ENCODE data around the gene GNS.

Gene GNS

DNA sequence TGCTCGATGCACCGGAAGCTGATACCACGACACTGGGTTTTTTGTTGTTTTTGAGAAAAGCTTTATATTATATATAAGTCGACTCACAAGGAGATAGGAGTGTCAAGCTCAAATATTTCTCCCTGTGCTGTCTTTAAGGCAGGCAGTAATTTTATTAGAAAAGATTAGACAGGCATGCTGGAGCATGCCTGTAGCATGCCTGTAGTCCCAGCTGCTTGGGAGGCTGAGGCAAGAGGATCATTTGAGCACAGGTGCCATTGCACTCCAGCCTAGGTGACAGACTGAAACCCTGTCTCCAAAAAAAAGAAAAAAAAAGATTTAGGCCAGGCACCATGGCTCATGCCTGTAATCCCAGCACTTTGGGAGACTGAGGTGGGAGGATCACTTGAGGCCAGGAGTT lies 51.8 kb downstream of the GNS start:
- no peak overlapping the region for H3K27ac ChIP-seq (ENCODE audit: low read depth in 2 of 2, low read length in 2 of 2)
- H3K4me3 ChIP-seq (ENCODE audit: low read length in 2 of 2): no peak overlapping the region
- H3K27me3 ChIP-seq (ENCODE audit: control insufficient read depth in 2 of 2, insufficient read depth in 2 of 2, low read length in 2 of 2): no peaks in the 10 kb centered on the region
- no peaks in the 10 kb centered on the region for H3K4me1 ChIP-seq (ENCODE audit: control insufficient read depth in 2 of 2, insufficient read depth in 2 of 2, low read length in 2 of 2)
- no peaks in the 10 kb centered on the region for H3K9me3 ChIP-seq (ENCODE audit: control insufficient read depth in 2 of 2, low read length in 2 of 2)
- no peak overlapping the region for H3K9ac ChIP-seq (ENCODE audit: low read depth in 1 of 2, low read length in 2 of 2)
- H3K36me3 ChIP-seq (ENCODE audit: control insufficient read depth in 2 of 2, insufficient read depth in 2 of 2, low read length in 2 of 2): no peaks in the 10 kb centered on the region

DNA sequence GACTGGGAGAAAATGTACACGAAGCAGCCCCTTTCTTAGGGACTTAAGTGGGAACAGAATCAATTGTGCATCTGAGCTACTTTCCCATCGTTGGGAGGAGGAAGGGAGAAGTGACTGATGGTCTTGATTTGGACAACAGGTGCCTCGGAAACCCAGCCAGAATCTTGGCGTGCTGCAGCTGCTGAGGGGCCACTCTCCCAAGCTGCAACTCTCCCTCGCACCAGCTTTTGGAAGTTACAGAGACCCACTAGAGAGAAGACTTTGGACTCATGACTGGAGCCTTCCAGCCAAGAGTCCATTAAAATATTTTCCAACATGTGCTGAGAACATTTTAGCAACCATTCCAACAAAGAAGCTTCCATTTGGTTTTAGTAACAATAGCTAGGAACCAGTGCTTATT lies 52.3 kb downstream of the GNS start:
- no peaks in the 10 kb centered on the region for H3K9me3 ChIP-seq (ENCODE audit: control insufficient read depth in 2 of 2, low read length in 2 of 2)
- no peak overlapping the region for H3K9ac ChIP-seq (ENCODE audit: low read depth in 1 of 2, low read length in 2 of 2)
- no peaks in the 10 kb centered on the region for H3K36me3 ChIP-seq (ENCODE audit: control insufficient read depth in 2 of 2, insufficient read depth in 2 of 2, low read length in 2 of 2)
- H3K27me3 ChIP-seq (ENCODE audit: control insufficient read depth in 2 of 2, insufficient read depth in 2 of 2, low read length in 2 of 2): no peaks in the 10 kb centered on the region
- no peak overlapping the region for H3K27ac ChIP-seq (ENCODE audit: low read depth in 2 of 2, low read length in 2 of 2)
- H3K4me3 ChIP-seq (ENCODE audit: low read length in 2 of 2): no peak overlapping the region
- H3K4me1 ChIP-seq (ENCODE audit: control insufficient read depth in 2 of 2, insufficient read depth in 2 of 2, low read length in 2 of 2): no peaks in the 10 kb centered on the region

DNA sequence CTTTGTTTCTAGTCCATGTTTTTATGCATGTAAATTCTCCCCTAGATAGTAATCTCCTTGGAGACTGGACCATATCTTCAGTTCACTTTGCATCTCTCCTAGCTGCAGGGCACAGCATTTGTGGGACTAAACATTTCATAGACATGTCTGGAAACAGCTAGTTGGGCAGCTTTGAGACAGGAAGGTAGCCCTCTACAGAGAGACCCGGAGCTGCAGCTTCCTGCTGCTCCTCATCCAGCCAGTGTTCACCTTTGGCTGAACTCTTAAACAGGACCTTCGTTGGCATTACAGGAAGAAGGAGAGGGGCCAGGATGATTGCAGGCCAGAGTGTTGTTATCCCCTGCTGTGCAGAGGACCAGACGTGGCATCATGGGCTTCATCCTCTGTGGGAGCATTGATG lies 52.9 kb downstream of the GNS start:
- Histone ChIP-seq H3K4me3 (ENCODE audit: low read length in 2 of 2) (no peak overlapping the region), H3K27me3 (ENCODE audit: control insufficient read depth in 2 of 2, insufficient read depth in 2 of 2, low read length in 2 of 2) (no peaks in the 10 kb centered on the region), H3K4me1 (ENCODE audit: control insufficient read depth in 2 of 2, insufficient read depth in 2 of 2, low read length in 2 of 2) (no peaks in the 10 kb centered on the region), H3K9ac (ENCODE audit: low read depth in 1 of 2, low read length in 2 of 2) (no peak overlapping the region), H3K27ac (ENCODE audit: low read depth in 2 of 2, low read length in 2 of 2) (no peak overlapping the region), H3K9me3 (ENCODE audit: control insufficient read depth in 2 of 2, low read length in 2 of 2) (no peaks in the 10 kb centered on the region), H3K36me3 (ENCODE audit: control insufficient read depth in 2 of 2, insufficient read depth in 2 of 2, low read length in 2 of 2) (peaks cover 0 to 1% of the 10 kb centered on the region in 2 donors)

DNA sequence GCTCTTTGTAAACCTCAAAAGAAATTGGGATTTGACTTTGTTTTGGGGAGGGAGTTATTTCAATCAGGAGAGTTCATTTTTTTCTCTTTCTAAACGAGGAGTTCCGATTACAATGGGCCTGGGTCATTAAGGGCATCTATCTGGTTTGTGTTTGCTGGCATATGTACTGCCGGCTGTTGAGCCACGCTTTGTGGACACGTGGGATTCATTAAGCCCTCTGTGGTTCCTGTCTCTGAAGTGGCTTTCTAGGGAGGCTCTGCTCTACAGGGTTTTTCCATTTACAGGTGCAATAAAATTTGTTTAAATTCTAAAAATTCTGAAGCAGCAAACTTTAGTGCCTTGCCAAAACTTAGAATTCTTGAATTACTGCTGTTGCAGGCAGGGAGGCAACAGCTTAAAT lies 57.9 kb downstream of the GNS start:
- Histone ChIP-seq H3K9me3 (ENCODE audit: control insufficient read depth in 2 of 2, low read length in 2 of 2) (no peaks in the 10 kb centered on the region), H3K27ac (ENCODE audit: low read depth in 2 of 2, low read length in 2 of 2) (no peak overlapping the region)

DNA sequence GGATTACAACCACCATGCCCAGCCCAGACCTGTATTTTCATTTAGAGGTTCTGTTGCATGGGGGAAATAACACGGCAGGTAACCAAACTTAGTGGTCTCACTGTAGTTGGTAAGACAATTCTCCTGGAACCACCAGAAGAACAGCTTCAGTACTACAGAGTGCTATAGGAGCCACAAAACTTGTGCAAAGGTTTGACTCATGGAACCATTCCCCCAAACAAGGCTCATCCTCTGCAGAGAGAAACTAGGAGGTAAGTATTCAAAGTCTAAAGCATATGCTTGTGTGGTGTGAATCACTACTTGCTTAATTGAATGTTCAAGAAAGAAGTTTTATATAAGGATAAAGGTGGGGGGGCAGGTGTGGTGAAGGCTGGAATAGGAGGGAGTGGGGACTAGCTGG lies 58.7 kb downstream of the GNS start:
- H3K9ac ChIP-seq (ENCODE audit: low read depth in 1 of 2, low read length in 2 of 2): no peak overlapping the region
- no peaks in the 10 kb centered on the region for H3K27me3 ChIP-seq (ENCODE audit: control insufficient read depth in 2 of 2, insufficient read depth in 2 of 2, low read length in 2 of 2)
- no peak overlapping the region for H3K4me3 ChIP-seq (ENCODE audit: low read length in 2 of 2)
- H3K27ac ChIP-seq (ENCODE audit: low read depth in 2 of 2, low read length in 2 of 2): no peak overlapping the region
- no peaks in the 10 kb centered on the region for H3K9me3 ChIP-seq (ENCODE audit: control insufficient read depth in 2 of 2, low read length in 2 of 2)
- peaks cover 0 to 4% of the 10 kb centered on the region in 2 donors for H3K4me1 ChIP-seq (ENCODE audit: control insufficient read depth in 2 of 2, insufficient read depth in 2 of 2, low read length in 2 of 2)
- peaks cover 4 to 5% of the 10 kb centered on the region in 2 donors for H3K36me3 ChIP-seq (ENCODE audit: control insufficient read depth in 2 of 2, insufficient read depth in 2 of 2, low read length in 2 of 2)

More for the DNA sequence above, 57.9 kb downstream of the GNS start:
- H3K9ac ChIP-seq (ENCODE audit: low read depth in 1 of 2, low read length in 2 of 2): no peak overlapping the region
- peaks cover 3 to 4% of the 10 kb centered on the region in 2 donors for H3K36me3 ChIP-seq (ENCODE audit: control insufficient read depth in 2 of 2, insufficient read depth in 2 of 2, low read length in 2 of 2)
- no peak overlapping the region for H3K4me3 ChIP-seq (ENCODE audit: low read length in 2 of 2)
- peaks cover 0 to under 1% of the 10 kb centered on the region in 2 donors for H3K4me1 ChIP-seq (ENCODE audit: control insufficient read depth in 2 of 2, insufficient read depth in 2 of 2, low read length in 2 of 2)
- H3K27me3 ChIP-seq (ENCODE audit: control insufficient read depth in 2 of 2, insufficient read depth in 2 of 2, low read length in 2 of 2): no peaks in the 10 kb centered on the region

DNA sequence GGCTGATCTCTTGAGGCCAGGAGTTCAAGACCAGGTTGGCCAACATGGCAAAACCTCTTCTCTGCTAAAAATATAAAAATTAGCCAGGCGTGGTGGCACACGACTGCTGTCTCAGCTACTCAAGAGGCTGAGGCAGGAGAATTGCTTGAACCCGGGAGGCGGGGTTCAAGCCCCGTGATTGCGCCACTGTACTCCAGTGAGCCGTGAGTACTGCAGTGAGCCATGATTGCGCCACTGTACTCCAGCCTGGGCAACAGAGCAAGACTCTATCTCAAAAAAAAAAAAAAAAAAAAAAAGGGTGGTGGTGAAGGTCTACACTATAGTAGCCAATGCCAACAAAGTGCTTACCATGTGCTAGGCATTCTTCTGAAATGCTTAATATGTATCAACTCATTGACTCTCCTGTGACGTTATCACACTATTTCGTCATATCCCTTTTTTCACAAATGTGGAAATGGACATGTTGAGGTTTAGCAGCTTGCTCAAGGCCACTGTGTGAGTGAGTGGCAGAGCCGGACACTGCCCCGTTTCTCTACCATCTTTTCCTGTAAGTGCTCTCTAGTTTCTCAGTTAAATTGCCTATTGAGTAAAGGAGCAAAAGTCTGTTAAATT lies 59.6 kb downstream of the GNS start:
- Histone ChIP-seq H3K36me3 (ENCODE audit: control insufficient read depth in 2 of 2, insufficient read depth in 2 of 2, low read length in 2 of 2) (peaks cover 8 to 12% of the 10 kb centered on the region in 2 donors), H3K27ac (ENCODE audit: low read depth in 2 of 2, low read length in 2 of 2) (no peak overlapping the region), H3K4me3 (ENCODE audit: low read length in 2 of 2) (no peak overlapping the region), H3K4me1 (ENCODE audit: control insufficient read depth in 2 of 2, insufficient read depth in 2 of 2, low read length in 2 of 2) (peaks cover 0 to 4% of the 10 kb centered on the region in 2 donors), H3K9me3 (ENCODE audit: control insufficient read depth in 2 of 2, low read length in 2 of 2) (no peaks in the 10 kb centered on the region), H3K27me3 (ENCODE audit: control insufficient read depth in 2 of 2, insufficient read depth in 2 of 2, low read length in 2 of 2) (no peaks in the 10 kb centered on the region), H3K9ac (ENCODE audit: low read depth in 1 of 2, low read length in 2 of 2) (no peak overlapping the region)

DNA sequence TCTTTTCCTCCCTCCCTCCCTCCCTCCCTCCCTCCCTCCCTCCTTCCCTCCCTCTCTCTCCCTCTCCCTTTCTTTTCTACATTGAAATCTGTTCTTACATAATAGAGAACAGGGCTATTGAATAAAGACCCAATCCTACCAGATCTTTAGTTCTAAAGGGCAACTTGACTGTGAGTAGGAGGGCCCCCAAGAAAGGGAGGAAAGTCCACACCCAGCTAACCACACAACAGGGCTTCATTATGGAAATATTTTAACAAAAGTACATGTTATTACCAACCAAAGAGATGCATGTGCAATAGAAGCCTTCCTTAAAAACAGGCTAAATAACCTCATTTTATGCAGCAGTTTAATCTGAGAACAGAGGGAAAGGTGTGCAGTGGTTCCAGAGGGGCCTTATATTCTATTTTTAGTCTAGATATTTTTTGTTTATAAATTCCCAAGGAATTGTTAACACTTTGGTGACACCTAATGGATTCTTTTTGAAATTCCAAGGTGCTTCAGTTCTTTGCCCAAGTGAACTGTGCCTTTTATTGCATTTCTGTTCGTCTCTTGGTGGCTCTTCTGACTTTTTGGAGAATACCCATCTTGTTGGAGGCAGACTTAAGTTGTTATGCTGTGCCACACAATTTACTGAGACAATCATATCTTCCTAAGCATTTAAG lies 63.0 kb downstream of the GNS start:
- H3K4me3 ChIP-seq (ENCODE audit: low read length in 2 of 2): no peak overlapping the region
- H3K9ac ChIP-seq (ENCODE audit: low read depth in 1 of 2, low read length in 2 of 2): no peak overlapping the region
- peaks cover 0 to 4% of the 10 kb centered on the region in 2 donors for H3K4me1 ChIP-seq (ENCODE audit: control insufficient read depth in 2 of 2, insufficient read depth in 2 of 2, low read length in 2 of 2)
- no peaks in the 10 kb centered on the region for H3K9me3 ChIP-seq (ENCODE audit: control insufficient read depth in 2 of 2, low read length in 2 of 2)
- H3K27ac ChIP-seq (ENCODE audit: low read depth in 2 of 2, low read length in 2 of 2): no peak overlapping the region
- no peaks in the 10 kb centered on the region for H3K27me3 ChIP-seq (ENCODE audit: control insufficient read depth in 2 of 2, insufficient read depth in 2 of 2, low read length in 2 of 2)
- peaks cover 9 to 18% of the 10 kb centered on the region in 2 donors for H3K36me3 ChIP-seq (ENCODE audit: control insufficient read depth in 2 of 2, insufficient read depth in 2 of 2, low read length in 2 of 2)

DNA sequence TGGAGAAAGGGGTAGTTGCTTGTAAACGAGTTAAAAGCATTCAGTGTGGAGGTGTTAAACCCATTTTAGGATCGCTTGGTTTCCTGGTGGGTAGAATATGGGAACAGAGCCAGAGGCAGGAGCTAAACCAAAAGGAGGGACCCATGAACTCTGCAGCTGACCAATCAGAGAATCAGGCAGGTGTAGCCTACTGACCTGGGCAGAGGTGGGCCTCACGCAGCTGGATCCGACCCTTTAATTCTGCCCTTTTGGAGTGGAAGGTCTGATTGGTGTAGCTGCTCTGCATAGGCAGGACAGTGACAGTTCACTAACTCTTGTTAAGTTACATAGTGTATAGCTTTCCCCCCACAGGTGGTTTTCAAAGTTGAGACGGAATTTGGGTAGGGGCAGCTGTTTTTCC lies 63.7 kb downstream of the GNS start:
- Histone ChIP-seq H3K9ac (ENCODE audit: low read depth in 1 of 2, low read length in 2 of 2) (no peak overlapping the region), H3K4me3 (ENCODE audit: low read length in 2 of 2) (no peak overlapping the region), H3K27me3 (ENCODE audit: control insufficient read depth in 2 of 2, insufficient read depth in 2 of 2, low read length in 2 of 2) (no peaks in the 10 kb centered on the region), H3K9me3 (ENCODE audit: control insufficient read depth in 2 of 2, low read length in 2 of 2) (no peaks in the 10 kb centered on the region), H3K36me3 (ENCODE audit: control insufficient read depth in 2 of 2, insufficient read depth in 2 of 2, low read length in 2 of 2) (peaks cover 7 to 18% of the 10 kb centered on the region in 2 donors), H3K27ac (ENCODE audit: low read depth in 2 of 2, low read length in 2 of 2) (no peak overlapping the region), H3K4me1 (ENCODE audit: control insufficient read depth in 2 of 2, insufficient read depth in 2 of 2, low read length in 2 of 2) (peaks cover 0 to 4% of the 10 kb centered on the region in 2 donors)

DNA sequence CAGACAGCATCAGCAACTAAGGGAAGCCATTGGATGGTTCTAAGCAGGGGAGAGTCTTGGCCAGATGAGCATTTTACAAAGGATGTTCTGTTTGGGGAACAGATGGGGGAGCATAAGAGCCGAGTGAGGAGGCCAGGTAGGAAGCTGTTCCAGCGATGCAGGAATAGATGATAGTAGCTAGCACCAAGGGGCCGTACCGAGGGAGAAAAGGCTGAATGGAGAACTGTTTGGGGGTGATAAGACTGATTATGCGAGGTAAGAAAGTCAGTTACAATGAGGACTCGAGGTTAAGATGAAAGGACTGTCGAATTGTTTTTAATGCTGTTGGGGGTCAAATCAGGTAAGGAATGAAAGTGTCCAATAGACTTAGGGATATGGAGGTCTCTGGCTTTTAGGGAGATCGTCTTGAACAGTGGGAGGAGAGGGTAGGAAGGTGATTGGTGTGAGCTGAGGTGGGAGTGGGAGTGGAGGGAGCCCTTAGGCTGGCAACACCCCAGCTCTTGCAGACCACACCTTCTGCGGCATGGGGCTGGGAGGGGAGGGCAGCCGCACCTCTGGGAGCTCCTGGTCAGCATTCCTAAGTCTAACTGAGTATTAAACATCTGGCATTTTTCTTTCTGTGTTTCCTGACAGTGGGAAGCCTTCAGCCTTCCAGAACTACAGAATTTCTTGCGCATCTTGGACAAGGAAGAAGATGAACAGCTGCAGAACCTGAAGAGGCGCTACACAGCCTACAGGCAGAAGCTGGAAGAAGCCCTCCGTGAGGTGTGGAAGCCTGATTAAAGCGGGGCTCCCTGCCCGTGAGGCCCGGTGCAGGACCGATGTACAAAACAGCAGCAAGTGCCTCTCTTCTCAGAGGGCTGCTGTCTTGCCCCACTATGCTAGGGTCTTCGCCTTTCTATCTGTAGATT lies 64.8 kb downstream of the GNS start:
- peaks cover 7 to 18% of the 10 kb centered on the region in 2 donors for H3K36me3 ChIP-seq (ENCODE audit: control insufficient read depth in 2 of 2, insufficient read depth in 2 of 2, low read length in 2 of 2)
- H3K9ac ChIP-seq (ENCODE audit: low read depth in 1 of 2, low read length in 2 of 2): no peak overlapping the region
- no peaks in the 10 kb centered on the region for H3K27me3 ChIP-seq (ENCODE audit: control insufficient read depth in 2 of 2, insufficient read depth in 2 of 2, low read length in 2 of 2)
- H3K4me3 ChIP-seq (ENCODE audit: low read length in 2 of 2): no peak overlapping the region
- no peak overlapping the region for H3K27ac ChIP-seq (ENCODE audit: low read depth in 2 of 2, low read length in 2 of 2)
- H3K9me3 ChIP-seq (ENCODE audit: control insufficient read depth in 2 of 2, low read length in 2 of 2): no peaks in the 10 kb centered on the region
- peaks cover 0 to 4% of the 10 kb centered on the region in 2 donors for H3K4me1 ChIP-seq (ENCODE audit: control insufficient read depth in 2 of 2, insufficient read depth in 2 of 2, low read length in 2 of 2)

Measured in mucosa of rectum (tissue), 2 donors.